ENCODE results near the gene ZSCAN9. TPM values are rescaled to one million over a fixed set of nuclear protein-coding genes. Genes with fewer than 3 reads are reported as not detected.

The ZSCAN9 gene
- total and polyA plus RNA-seq, 9 of the 15 experiments (the other 6 are each of a cell fraction or from before 2014, with no cell fraction given), result 18.8 to 48.9 (median 28.7) TPM

- TF ChIP-seq ZC3H11A (IDR thresholded peaks at IDR 0.05; ENCODE audit: low read depth, low read length), result no peak
- TF ChIP-seq RAD51 (IDR thresholded peaks at IDR 0.05; ENCODE audit: borderline replicate concordance, low read depth), result no peak
- no peak for TF ChIP-seq SRSF7 (optimal IDR thresholded peaks at IDR 0.05; ENCODE audit: low read depth, low read length)
- no peak for TF ChIP-seq ZNF24 (IDR thresholded peaks at IDR 0.05)
- no peak for TF ChIP-seq NCOA4 (IDR thresholded peaks at IDR 0.05; ENCODE audit: partially characterized antibody)
- TF ChIP-seq GABPB1 (CRISPR knock-in tag; IDR thresholded peaks at IDR 0.05), result no peak
- 0 out of 2 replicates have a peak, but pooled peaks have one; percentile 6 for TF ChIP-seq FOSL1 (tag; conservative IDR thresholded peaks at IDR 0.05)
- TF ChIP-seq SRF (CRISPR knock-in tag; IDR thresholded peaks at IDR 0.05), result peak in 1 of 2 experiments; percentile 69; a peak in 2 of 4 replicates
- no peak for TF ChIP-seq COPS2 (conservative IDR thresholded peaks at IDR 0.05)
- TF ChIP-seq ZBTB17 (CRISPR knock-in tag; IDR thresholded peaks at IDR 0.05), result peak; percentile 55; the same call in 1 of the 2 replicates
- no peak for TF ChIP-seq ARID3B (CRISPR knock-in tag; IDR thresholded peaks at IDR 0.05; ENCODE audit: borderline replicate concordance)
- TF ChIP-seq ZFP30 (CRISPR knock-in tag; IDR thresholded peaks at IDR 0.05; ENCODE audit: borderline replicate concordance), result no peak
- TF ChIP-seq THRA (IDR thresholded peaks at IDR 0.05), result no peak
- peak; percentile 53 for TF ChIP-seq EP300 (IDR thresholded peaks at IDR 0.05; ENCODE audit: low read length)
Observed at GRCh38 chr6:28220257-28221133, 4.6 kb upstream of the ZSCAN9 start (continued).

All from K562 (cell line).